H1 (cell line): Measurements from ENCODE around the gene MYRF. TPM values are rescaled to one million over a fixed set of nuclear protein-coding genes. Genes with fewer than 3 reads are reported as not detected.
A peak's percentile ranks its signal among the peaks of the same experiment; 100 is the strongest.

Source experiments
- CTCF ChIA-PET: fragments of 300-600 bp; sonication (Branson Sonifier 250); formaldehyde crosslinking; loops from one replicate; lab custom pipeline; 2021; ENCODE audit not compliant: partially characterized antibody; lab: Charles Lee
- POLR2A ChIA-PET: fragments of 300-600 bp; sonication (Branson Sonifier 250); formaldehyde crosslinking; loops from one replicate; lab custom pipeline; 2021; ENCODE audit warnings: inconsistent platforms; ENCODE audit not compliant: partially characterized antibody; lab: Charles Lee
- DNase-seq, 2 experiments: peaks; one replicate each; pipeline versions ENCODE4 v3.0.0 to v3.0.0-alpha.2; 2010 to 2022; ENCODE audit warnings: low spot score in 2 of 2, low read depth in 1 of 2, mixed read lengths in 1 of 2
- FAIRE-seq: peaks from 2 replicates; lab custom pipeline; 2011; peaks lifted over from hg19 to GRCh38; lab: Jason Lieb, UNC
- H2AFZ ChIP-seq: 2 replicates; pipeline ENCODE4 v1.8.1; 2012; ENCODE audit warnings: low read length, inconsistent platforms
- H2AK5ac ChIP-seq: 2 replicates; pipeline ENCODE4 v1.6.1; 2013; ENCODE audit warnings: low read depth, low read length
- H2BK120ac ChIP-seq: replicated peaks from 2 replicates; pipeline ENCODE3; 2013; ENCODE audit warnings: low read depth, low read length, inconsistent platforms
- H2BK12ac ChIP-seq: 2 replicates; pipeline ENCODE4 v1.6.1; 2013; ENCODE audit warnings: low read depth, low read length
- H2BK15ac ChIP-seq: 2 replicates; pipeline ENCODE4 v1.6.1; 2013; ENCODE audit warnings: low read length
- H2BK20ac ChIP-seq: 2 replicates; pipeline ENCODE4 v1.6.1; 2013; ENCODE audit warnings: low read length
- H2BK5ac ChIP-seq: 2 replicates; pipeline ENCODE4 v1.6.1; 2013; ENCODE audit warnings: low read depth, low read length
- H3K14ac ChIP-seq: 2 replicates; pipeline ENCODE4 v1.6.1; 2013; ENCODE audit warnings: inconsistent platforms; ENCODE audit not compliant: insufficient read length
- H3K18ac ChIP-seq: 2 replicates; pipeline ENCODE4 v1.6.1; 2013; ENCODE audit warnings: low read length; ENCODE audit errors: extremely low read depth
- H3K23ac ChIP-seq: 2 replicates; pipeline ENCODE4 v1.6.1; 2013; ENCODE audit warnings: inconsistent platforms; ENCODE audit not compliant: insufficient read length
- H3K23me2 ChIP-seq: 2 replicates; pipeline ENCODE4 v1.6.1; 2013; ENCODE audit warnings: low read depth, low read length
- H3K27ac ChIP-seq: 2 replicates; pipeline ENCODE4 v1.6.1; 2011; ENCODE audit warnings: low read depth, low read length, inconsistent platforms
- H3K27me3 ChIP-seq, 4 experiments: replicated peaks in 1 of 4; 1 replicate in 1 of 4; 2 replicates in 3 of 4; pipeline versions ENCODE4 v1.6.1 to v1.8.1; 2011 to 2013; ENCODE audit warnings: low read length in 3 of 4, mild to moderate bottlenecking in 3 of 4, inconsistent platforms in 2 of 4, mixed read lengths in 2 of 4, moderate library complexity in 1 of 4; ENCODE audit not compliant: control insufficient read depth in 3 of 4, insufficient read depth in 3 of 4; ENCODE audit errors: extremely low read depth in 1 of 4
- H3K36me3 ChIP-seq, 4 experiments: 2 replicates each; pipeline versions ENCODE4 v1.6.1 to v1.8.1; 2011 to 2013; ENCODE audit warnings: mild to moderate bottlenecking in 4 of 4, low read length in 3 of 4, moderate library complexity in 2 of 4, control low read depth in 1 of 4, inconsistent platforms in 1 of 4; ENCODE audit not compliant: insufficient read depth in 4 of 4, control insufficient read depth in 2 of 4
- H3K4ac ChIP-seq: replicated peaks from 2 replicates; pipeline ENCODE3; 2013; ENCODE audit warnings: low read length, low read depth, mixed read lengths, inconsistent platforms; ENCODE audit not compliant: insufficient read length
- H3K4me1 ChIP-seq, 4 experiments: replicated peaks in 1 of 4; 1 replicate in 1 of 4; 2 replicates in 3 of 4; pipeline versions ENCODE4 v1.6.1 to v1.8.1; 2011 to 2013; ENCODE audit warnings: low read length in 3 of 4, inconsistent platforms in 2 of 4, mixed read lengths in 1 of 4; ENCODE audit not compliant: insufficient read depth in 4 of 4, control insufficient read depth in 3 of 4
- H3K4me2 ChIP-seq, 2 experiments: 2 replicates each; pipeline versions ENCODE4 v1.6.1 to v1.8.1; 2011 to 2013; ENCODE audit warnings: low read depth in 2 of 2, low read length in 2 of 2, control low read depth in 1 of 2, inconsistent platforms in 1 of 2, mild to moderate bottlenecking in 1 of 2; ENCODE audit not compliant: insufficient read depth in 1 of 2
- H3K4me3 ChIP-seq, 4 experiments: fragments of 200-600, 300-600 bp in 1 of 4; sonication (generic), shearing (Covaris generic), sonication (Bioruptor Twin) in 1 of 4; 2 replicates each; pipeline versions ENCODE4 v1.5.1 to v1.8.1; 2011 to 2016; ENCODE audit warnings: low read length in 4 of 4, low read depth in 3 of 4, control low read depth in 2 of 4, inconsistent platforms in 2 of 4, mild to moderate bottlenecking in 2 of 4, mixed read lengths in 1 of 4, moderate library complexity in 1 of 4; ENCODE audit not compliant: insufficient read depth in 2 of 4; ENCODE audit errors: extremely low read depth in 1 of 4
- H3K56ac ChIP-seq: replicated peaks from 2 replicates; pipeline ENCODE3; 2013; ENCODE audit warnings: low read depth, mild to moderate bottlenecking, mixed read lengths, low read length, inconsistent platforms; ENCODE audit not compliant: insufficient read length
- H3K79me1 ChIP-seq: 2 replicates; pipeline ENCODE4 v1.6.1; 2013; ENCODE audit warnings: low read depth, low read length, control low read depth
- H3K79me2 ChIP-seq, 2 experiments: 2 replicates each; pipeline versions ENCODE4 v1.6.1 to v1.8.1; 2012 to 2013; ENCODE audit warnings: low read length in 2 of 2, mild to moderate bottlenecking in 2 of 2, inconsistent platforms in 1 of 2; ENCODE audit not compliant: insufficient read depth in 2 of 2, control insufficient read depth in 1 of 2
- H3K9ac ChIP-seq, 4 experiments: replicated peaks in 1 of 4; 1 replicate in 1 of 4; 2 replicates in 3 of 4; pipeline versions ENCODE4 v1.6.1 to v1.8.1; 2011 to 2013; ENCODE audit warnings: low read depth in 3 of 4, low read length in 3 of 4, control low read depth in 2 of 4, mild to moderate bottlenecking in 2 of 4, moderate library complexity in 2 of 4, inconsistent platforms in 1 of 4; ENCODE audit errors: extremely low read depth in 1 of 4
- H3K9me3 ChIP-seq, 2 experiments: 2 replicates each; pipeline versions ENCODE4 v1.6.1 to v1.8.1; 2012 to 2013; ENCODE audit warnings: mild to moderate bottlenecking in 2 of 2, moderate library complexity in 2 of 2, control low read depth in 1 of 2, inconsistent platforms in 1 of 2, low read depth in 1 of 2, low read length in 1 of 2, mixed read lengths in 1 of 2; ENCODE audit not compliant: insufficient read depth in 2 of 2
- H4K20me1 ChIP-seq, 2 experiments: replicated peaks in 1 of 2; 2 replicates each; pipeline versions ENCODE3 to v1.8.1; 2011 to 2013; ENCODE audit warnings: inconsistent platforms in 2 of 2, low read length in 2 of 2, mild to moderate bottlenecking in 1 of 2; ENCODE audit not compliant: insufficient read depth in 2 of 2, control insufficient read depth in 1 of 2
- H4K5ac ChIP-seq: 2 replicates; pipeline ENCODE4 v1.6.1; 2013; ENCODE audit warnings: low read length, low read depth, mixed read lengths, inconsistent platforms; ENCODE audit not compliant: insufficient read length
- H4K8ac ChIP-seq: 2 replicates; pipeline ENCODE4 v1.8.0; 2013; ENCODE audit warnings: mild to moderate bottlenecking, moderate library complexity, low read length, inconsistent platforms; ENCODE audit not compliant: insufficient read depth; ENCODE audit errors: extremely low read depth
- H4K91ac ChIP-seq: replicated peaks from 2 replicates; pipeline ENCODE3; 2013; ENCODE audit warnings: low read length, mixed read lengths, inconsistent platforms; ENCODE audit not compliant: insufficient read length
- BACH1 ChIP-seq: IDR thresholded peaks from 2 replicates; pipeline ENCODE4 v1.6.1; 2012; ENCODE audit warnings: low read length, improper control_type of control experiment
- CEBPB ChIP-seq: IDR thresholded peaks from 2 replicates; pipeline ENCODE4 v1.6.1; 2012; ENCODE audit warnings: low read depth, low read length
- FOSL1 ChIP-seq: IDR thresholded peaks from 2 replicates; pipeline ENCODE4 v1.6.1; 2011; ENCODE audit warnings: mild to moderate bottlenecking, low read depth, low read length, moderate library complexity; ENCODE audit not compliant: insufficient read depth
- GABPA ChIP-seq: IDR thresholded peaks from 2 replicates; pipeline ENCODE4 v1.6.1; 2011; ENCODE audit warnings: mild to moderate bottlenecking, low read length, moderate library complexity, borderline replicate concordance; ENCODE audit not compliant: insufficient read depth
- HDAC6 ChIP-seq: IDR thresholded peaks from one replicate; pipeline ENCODE4 v1.7.1; 2012; ENCODE audit warnings: low read depth, mild to moderate bottlenecking, inconsistent platforms, low read length, moderate library complexity
- NRF1 ChIP-seq: IDR thresholded peaks from 2 replicates; pipeline ENCODE4 v1.6.1; 2011; ENCODE audit warnings: mild to moderate bottlenecking, low read depth, low read length, improper control_type of control experiment
- POLR2A ChIP-seq, 2 experiments: IDR thresholded peaks; 1 replicate in 1 of 2; 2 replicates in 1 of 2; pipeline ENCODE4 v1.6.1; 2011; ENCODE audit warnings: low read depth in 2 of 2, low read length in 2 of 2, mild to moderate bottlenecking in 2 of 2; ENCODE audit errors: control extremely low read depth in 1 of 2
- SIN3A ChIP-seq, 2 experiments: IDR thresholded peaks in 1 of 2; conservative IDR thresholded peaks in 1 of 2; 2 replicates each; pipeline ENCODE4 v1.6.1; 2011 to 2012; ENCODE audit warnings: low read length in 2 of 2, improper control_type of control experiment in 1 of 2, low read depth in 1 of 2, mild to moderate bottlenecking in 1 of 2
- SIX5 ChIP-seq: IDR thresholded peaks from 2 replicates; pipeline ENCODE4 v1.6.1; 2011; ENCODE audit warnings: mild to moderate bottlenecking, low read depth, low read length
- SP1 ChIP-seq: IDR thresholded peaks from 2 replicates; pipeline ENCODE4 v1.6.1; 2011; ENCODE audit warnings: low read depth, low read length
- SP4 ChIP-seq: IDR thresholded peaks from 2 replicates; pipeline ENCODE4 v1.6.1; 2012; ENCODE audit warnings: low read length, inconsistent platforms
- TCF12 ChIP-seq: IDR thresholded peaks from 2 replicates; pipeline ENCODE4 v1.6.1; 2011; ENCODE audit warnings: low read depth, mild to moderate bottlenecking, low read length
- WGBS, 2 experiments: shearing (Covaris generic) in 1 of 2; methylation state at CpG; one replicate each; pipeline versions ENCODE4 v1.1.6 to v1.1.7; 2013 to 2015; ENCODE audit warnings: low lambda C conversion rate in 2 of 2, mixed read lengths in 2 of 2, inconsistent platforms in 1 of 2, low coverage in 1 of 2, missing lambda C conversion rate in 1 of 2; ENCODE audit not compliant: insufficient replicate concordance in 2 of 2, insufficient coverage in 1 of 2, insufficient read length in 1 of 2; ENCODE audit errors: extremely low coverage in 1 of 2, missing lambda C conversion rate in 1 of 2; 5-methylcytosine and 5-hydroxymethylcytosine counted together
- polyA plus RNA-seq, 7 experiments: library from polyadenylated mRNA; depleted of rRNA in 3 of 7; stranded (reverse) in 5 of 7; unstranded in 2 of 7; fragments of >200 nt in 5 of 7; fragments of 200-250 nt in 2 of 7; gene quantifications; 1 replicate in 5 of 7; 2 replicates in 1 of 7; 4 replicates in 1 of 7; pipeline versions ENCODE4 v1.2.1 to v1.2.3, GENCODE V29; 2011 to 2013; ENCODE audit warnings: missing spikeins in 2 of 7, mixed read lengths in 2 of 7
- total RNA-seq: library from RNA; stranded (reverse); fragmentation: NEBNext Ultra II Directional; extraction: Animal tissue kit (Norgen Biotek cat#: 25700); gene quantifications from 2 replicates; pipeline ENCODE4 v1.2.1, GENCODE V29; 2021

MYRF gene
- total and polyA plus RNA-seq, 2 of the 8 experiments (the other 6 are each of a cell fraction or from before 2014, with no cell fraction given), result 6.0 to 6.1 TPM

DNA sequence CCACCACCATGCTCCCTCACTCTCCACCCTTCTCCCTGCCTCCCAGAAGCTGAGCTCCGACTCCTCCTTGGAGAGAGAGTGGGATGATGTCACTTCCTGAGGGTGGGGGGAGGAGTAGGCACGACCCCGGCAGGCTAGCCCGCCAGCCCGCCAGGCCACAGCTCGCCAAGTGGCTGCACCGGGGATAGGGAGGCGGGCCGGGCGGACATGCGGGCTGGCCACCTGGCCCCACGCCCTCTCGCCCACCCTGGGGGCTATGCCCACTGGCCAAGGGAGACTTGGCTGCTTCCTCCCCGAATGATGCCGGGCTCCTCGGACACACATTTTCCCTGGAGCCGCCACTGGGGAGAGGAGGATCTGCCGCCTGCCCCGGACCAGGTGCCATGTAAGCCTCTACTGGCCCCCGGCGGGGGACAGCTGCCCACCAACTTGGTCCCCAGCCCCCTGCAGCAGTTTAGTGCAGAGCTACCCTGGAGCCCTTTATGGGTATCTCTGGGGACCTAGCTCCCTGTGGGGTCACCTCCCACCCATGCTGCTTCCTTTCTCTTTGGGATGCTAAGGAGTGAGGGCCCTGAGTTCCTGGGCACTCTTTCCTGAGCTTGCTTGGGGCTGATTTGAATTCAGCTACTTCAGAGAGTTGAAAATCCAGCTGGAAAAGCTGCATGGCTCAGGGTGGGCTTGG, 33.7 kb upstream of the MYRF start:
- Histone ChIP-seq H2BK12ac (peak overlapping the region; percentile 97; the same call in 1 of the 2 replicates), H3K14ac (no peak overlapping the region), H3K23ac (no peak overlapping the region), H4K20me1 (peaks cover 0 to 6% of the 10 kb centered on the region in 2 experiments), H3K56ac (peak overlapping the region; percentile 56), H3K23me2 (peaks cover 2% of the 10 kb centered on the region), H3K27me3 (no peaks in the 10 kb centered on the region), H4K5ac (peak overlapping the region; percentile 45), H3K4ac (peak overlapping the region; percentile 11), H2AK5ac (no peak overlapping the region), H3K9me3 (no peaks in the 10 kb centered on the region), H3K9ac (peak overlapping the region in 2 of 4 experiments; percentile 29 to 40; a peak in 4 of 7 replicates), H3K18ac (no peak overlapping the region), H3K4me1 (peaks cover 0 to 34% (median 23%) of the 10 kb centered on the region in 4 experiments; a peak in 6 of 7 replicates), H2BK120ac (peak overlapping the region; percentile 29), H2BK15ac (peak overlapping the region; percentile 74; the same call in 1 of the 2 replicates), H4K91ac (peak overlapping the region; percentile 22), H4K8ac (no peak overlapping the region; the same call in 1 of the 2 replicates), H3K36me3 (no peaks in the 10 kb centered on the region; a peak in 1 of 8 replicates), H3K4me3 (peak overlapping the region; percentile 18 to 62 (median 32); a peak in 7 of 8 replicates), H2BK5ac (no peak overlapping the region; the same call in 1 of the 2 replicates), H2AFZ (no peak overlapping the region), H3K27ac (no peak overlapping the region; the same call in 1 of the 2 replicates), H3K79me1 (no peaks in the 10 kb centered on the region; the same call in 1 of the 2 replicates), H2BK20ac (no peak overlapping the region), H3K79me2 (no peaks in the 10 kb centered on the region; a peak in 1 of 4 replicates), H3K4me2 (peak overlapping the region; percentile 40 to 69)
- WGBS, 2 experiments, result 18% methylated on average over 21 of the region's 21 CpGs; no CpG with 5 or more reads in 1 of the 2 experiments
- DNase-seq, result peak in 1 of 2 experiments; percentile 87
- no peak for FAIRE-seq
- ChIA-PET CTCF (interaction anchor here (0.6 to 8.3 kb wide), 21 partner anchors 9 to 82 kb away, joined by 3 to 127 read pairs (median 5); no protein-coding TSS in a partner anchor), POLR2A (interaction anchor here (0.8 to 2.0 kb wide), 10 partner anchors 9 to 132 kb away, joined by 3 to 5 read pairs (median 3); partner anchors contain the start of genes FEN1 and TMEM258)
- no peak for TF ChIP-seq HDAC6
- TF ChIP-seq TCF12, result no peak
- TF ChIP-seq GABPA, result peak; percentile 32; the same call in 1 of the 2 replicates
- no peak for TF ChIP-seq BACH1
- no peak for TF ChIP-seq SIX5
- 0 out of 2 replicates have a peak, but pooled peaks have one; percentile 19 for TF ChIP-seq SP1
- 0 out of 4 replicates have a peak, but pooled peaks of 1 of the 2 experiments have one; percentile 11 for TF ChIP-seq SIN3A (conservative IDR thresholded peaks at IDR 0.05 in 1 of 2, IDR thresholded peaks at IDR 0.05 in 1 of 2; ENCODE audit: low read depth in 1 of 2, low read length in 2 of 2)
- no peak for TF ChIP-seq CEBPB
- TF ChIP-seq FOSL1, result no peak
- TF ChIP-seq POLR2A (IDR thresholded peaks at IDR 0.05; ENCODE audit: control extremely low read depth in 1 of 2, low read depth in 2 of 2, low read length in 2 of 2), result peak in 1 of 2 experiments; percentile 68; a peak in 2 of 3 replicates
- no peak for TF ChIP-seq SP4
- no peak for TF ChIP-seq NRF1
